Right lobe of liver (tissue), 6 donors: Measurements from ENCODE around the gene RHBDF1. TPM values are rescaled to one million over a fixed set of nuclear protein-coding genes. Genes with fewer than 3 reads are reported as not detected.

Experiments used
- ATAC-seq, 4 donors: fragments of 200-7000 bp; cut with Tn5 transposase; one replicate each; pipeline ENCODE4 v1.9.1; 2020; ENCODE audit warnings: mild to moderate bottlenecking in 4 of 4, moderate library complexity in 4 of 4
- DNase-seq, 3 donors: peaks; one replicate each; pipeline ENCODE4 v3.0.0-alpha.2; 2020
- H3K27ac ChIP-seq, 3 donors: fragments of 200-600 bp; one replicate each; pipeline ENCODE4 v1.8.0; 2022
- H3K27me3 ChIP-seq, 2 donors: fragments of 200-600 bp; one replicate each; pipeline ENCODE4 v1.8.0; 2022
- H3K36me3 ChIP-seq, 4 donors: fragments of 200-600 bp; sonication (generic) in 1 of 4; one replicate each; pipeline versions ENCODE4 v1.5.1 to v1.8.0; 2017 to 2022; ENCODE audit warnings: control low read depth in 1 of 4
- H3K4me1 ChIP-seq, 4 donors: fragments of 200-600 bp; sonication (generic) in 1 of 4; one replicate each; pipeline versions ENCODE4 v1.5.1 to v1.8.0; 2017 to 2022; ENCODE audit warnings: control low read depth in 1 of 4
- H3K4me3 ChIP-seq, 3 donors: fragments of 200-600 bp; one replicate each; pipeline ENCODE4 v1.8.0; 2022
- H3K9me3 ChIP-seq, 4 donors: fragments of 200-600 bp; sonication (generic) in 1 of 4; one replicate each; pipeline versions ENCODE4 v1.5.1 to v1.8.0; 2017 to 2022; ENCODE audit warnings: control low read depth in 1 of 4
- CTCF ChIP-seq, 4 donors: fragments of 200-600 bp in 3 of 4; fragments of 450-650 bp in 1 of 4; IDR thresholded peaks; one replicate each; pipeline versions ENCODE4 v1.5.1 to v1.8.0; 2016 to 2022; ENCODE audit warnings: antibody characterized with exemption in 4 of 4, mild to moderate bottlenecking in 2 of 4
- POLR2A ChIP-seq: fragments of 450-650 bp; IDR thresholded peaks from one replicate; pipeline ENCODE4 v1.6.1; 2017; ENCODE audit warnings: antibody characterized with exemption, mild to moderate bottlenecking
- WGBS: methylation state at CpG from one replicate; pipeline ENCODE4 v1.1.6; 2018; ENCODE audit warnings: low coverage, low lambda C conversion rate; ENCODE audit not compliant: insufficient coverage; ENCODE audit errors: missing lambda C conversion rate; 5-methylcytosine and 5-hydroxymethylcytosine counted together
- intact Hi-C, 2 donors: fragments of 100-400 bp; cut with DNase I; formaldehyde crosslinking; loops; one replicate each; pipeline versions ENCODE4 v1.11.2 to v1.14.1; 2022
- total RNA-seq, 6 experiments: library from RNA; depleted of rRNA in 2 of 6; stranded (reverse); fragments of >200 nt in 2 of 6; fragmentation: NEBNext Ultra II Directional in 3 of 6; extraction: Animal tissue kit (Norgen Biotek cat#: 25700) in 3 of 6; gene quantifications; one replicate each; pipeline versions ENCODE4 v1.1.0 to v1.2.4, GENCODE V29; 2016 to 2023
- donor health status: DM: no; HTN: yes; CAD: no.
- donor health status: DM: no; HTN: no; CAD: no.
- donor health status: DM: no; HTN: no; CAD: no.
- donor health status: DM: no; HTN: yes; CAD: no.
- donor health status: DM: no; HTN: yes; CAD: no.

The RHBDF1 gene
- total RNA-seq, 6 experiments from 2014 or later = 5.0 to 14.3 (median 7.1) TPM

- H3K27me3 ChIP-seq = no peaks in the 10 kb centered on the region
- peaks cover 0 to 14% (median 0%) of the 10 kb centered on the region in 4 donors for H3K36me3 ChIP-seq
- H3K4me1 ChIP-seq = peaks cover 0 to under 1% (median 0%) of the 10 kb centered on the region in 4 donors
- DNase-seq (no peak), ATAC-seq (no peak)
- intact Hi-C loops = no loop called here
- no peak overlapping the region for H3K27ac ChIP-seq
- no peak overlapping the region for H3K4me3 ChIP-seq
- 60% methylated on average over 5 of the region's 14 CpGs for WGBS
- H3K9me3 ChIP-seq = no peaks in the 10 kb centered on the region
- TF ChIP-seq CTCF (IDR thresholded peaks at IDR 0.05) = no peak
- no peak for TF ChIP-seq POLR2A
Measured at GRCh38 chr16:59440-60059, 12.9 kb downstream of the RHBDF1 start.

GRCh38 chr16:58491-59439 is 13.7 kb downstream of the RHBDF1 start:
- no peak overlapping the region for H3K4me3 ChIP-seq
- DNase-seq (peak in 1 of 3 donors; percentile 44), ATAC-seq (no peak)
- H3K9me3 ChIP-seq = no peaks in the 10 kb centered on the region
- H3K27me3 ChIP-seq = no peaks in the 10 kb centered on the region
- no peak overlapping the region for H3K27ac ChIP-seq
- H3K36me3 ChIP-seq = peaks cover 0 to 14% (median 0%) of the 10 kb centered on the region in 4 donors
- TF ChIP-seq POLR2A (no peak), CTCF (IDR thresholded peaks at IDR 0.05) (no peak)
- H3K4me1 ChIP-seq = peaks cover 0 to 6% (median 2%) of the 10 kb centered on the region in 4 donors
- WGBS = 84% methylated on average over 9 of the region's 29 CpGs
- intact Hi-C loops = no loop called here

- intact Hi-C loops = no loop called here
- 59% methylated on average over 4 of the region's 8 CpGs for WGBS
- TF ChIP-seq POLR2A = no peak
- TF ChIP-seq CTCF (IDR thresholded peaks at IDR 0.05) = no peak
Measured at GRCh38 chr16:57711-58110, 14.7 kb downstream of the RHBDF1 start.

GRCh38 chr16:56231-56927 is 16.1 kb downstream of the RHBDF1 start:
- H3K4me1 ChIP-seq = peaks cover 0 to 17% (median 2%) of the 10 kb centered on the region in 4 donors
- H3K27me3 ChIP-seq = no peaks in the 10 kb centered on the region
- intact Hi-C loops = no loop called here
- H3K36me3 ChIP-seq = peaks cover 0 to 14% (median 0%) of the 10 kb centered on the region in 4 donors
- ATAC-seq (no peak), DNase-seq (peak in 1 of 3 donors; percentile 44)
- H3K9me3 ChIP-seq = no peaks in the 10 kb centered on the region
- no peak overlapping the region for H3K4me3 ChIP-seq
- WGBS = 86% methylated on average over 8 of the region's 17 CpGs
- no peak overlapping the region for H3K27ac ChIP-seq
- no peak for TF ChIP-seq CTCF (IDR thresholded peaks at IDR 0.05)
- no peak for TF ChIP-seq POLR2A

More at GRCh38 chr16:57711-58110, 14.7 kb downstream of the RHBDF1 start:
- Histone ChIP-seq H3K4me1 (peaks cover 0 to 8% (median 2%) of the 10 kb centered on the region in 4 donors), H3K36me3 (peaks cover 0 to 14% (median 0%) of the 10 kb centered on the region in 4 donors), H3K27ac (no peak overlapping the region), H3K9me3 (no peaks in the 10 kb centered on the region), H3K4me3 (no peak overlapping the region), H3K27me3 (no peaks in the 10 kb centered on the region)
- ATAC-seq = no peak
- no peak for DNase-seq
